WTC11 (cell line): ENCODE measurements around the gene GANAB.

Experiments used
- CBFB ChIP-seq: sonication (generic); formaldehyde crosslinking; IDR thresholded peaks from 2 replicates; pipeline ENCODE4 v1.8.1; 2022; ENCODE audit warnings: mild to moderate bottlenecking, low read depth, missing genetic modification reagents
- CTCF ChIP-seq: fragments of 200-600 bp; IDR thresholded peaks from 2 replicates; pipeline ENCODE4 v1.8.0; 2022; ENCODE audit warnings: antibody characterized with exemption
- E2F5 ChIP-seq: sonication (generic); formaldehyde crosslinking; IDR thresholded peaks from 2 replicates; pipeline ENCODE4 v1.8.1; 2022; ENCODE audit warnings: mild to moderate bottlenecking, moderate library complexity, missing genetic modification reagents
- FOXP4 ChIP-seq: sonication (generic); formaldehyde crosslinking; IDR thresholded peaks from 2 replicates; pipeline ENCODE4 v1.8.0; 2022; ENCODE audit warnings: mild to moderate bottlenecking, missing genetic modification reagents
- MAX ChIP-seq: sonication (generic); formaldehyde crosslinking; IDR thresholded peaks from 2 replicates; pipeline ENCODE4 v1.8.0; 2022; ENCODE audit warnings: mild to moderate bottlenecking, missing genetic modification reagents
- USF2 ChIP-seq: sonication (generic); formaldehyde crosslinking; IDR thresholded peaks from 2 replicates; pipeline ENCODE4 v1.8.1; 2023; ENCODE audit warnings: mild to moderate bottlenecking, missing genetic modification reagents, moderate library complexity
- ZBTB21 ChIP-seq: sonication (generic); formaldehyde crosslinking; IDR thresholded peaks from 2 replicates; pipeline ENCODE4 v1.8.1; 2023; ENCODE audit warnings: mild to moderate bottlenecking, missing genetic modification reagents, borderline replicate concordance
- ZNF121 ChIP-seq: sonication (generic); formaldehyde crosslinking; IDR thresholded peaks from 2 replicates; pipeline ENCODE4 v1.8.0; 2023; ENCODE audit warnings: missing genetic modification reagents

GRCh38 chr11:62671236-62671607 lies 24.8 kb upstream of the GANAB start:
- no peak for TF ChIP-seq FOXP4 (CRISPR knock-in tag)
- no peak for TF ChIP-seq ZNF121 (CRISPR knock-in tag)
- no peak for TF ChIP-seq CTCF
- no peak for TF ChIP-seq MAX
- TF ChIP-seq ZBTB21 (CRISPR knock-in tag): no peak
- TF ChIP-seq USF2 (CRISPR knock-in tag): no peak
- no peak for TF ChIP-seq CBFB (CRISPR knock-in tag)
- no peak for TF ChIP-seq E2F5
